ENCODE data around the gene BABAM1. TPM values are rescaled to one million over a fixed set of nuclear protein-coding genes. Genes with fewer than 3 reads are reported as not detected.

The BABAM1 gene
- total and polyA plus RNA-seq, 9 of the 15 experiments (the other 6 are each of a cell fraction or from before 2014, with no cell fraction given), result 14.7 to 160 (median 113) TPM

DNA sequence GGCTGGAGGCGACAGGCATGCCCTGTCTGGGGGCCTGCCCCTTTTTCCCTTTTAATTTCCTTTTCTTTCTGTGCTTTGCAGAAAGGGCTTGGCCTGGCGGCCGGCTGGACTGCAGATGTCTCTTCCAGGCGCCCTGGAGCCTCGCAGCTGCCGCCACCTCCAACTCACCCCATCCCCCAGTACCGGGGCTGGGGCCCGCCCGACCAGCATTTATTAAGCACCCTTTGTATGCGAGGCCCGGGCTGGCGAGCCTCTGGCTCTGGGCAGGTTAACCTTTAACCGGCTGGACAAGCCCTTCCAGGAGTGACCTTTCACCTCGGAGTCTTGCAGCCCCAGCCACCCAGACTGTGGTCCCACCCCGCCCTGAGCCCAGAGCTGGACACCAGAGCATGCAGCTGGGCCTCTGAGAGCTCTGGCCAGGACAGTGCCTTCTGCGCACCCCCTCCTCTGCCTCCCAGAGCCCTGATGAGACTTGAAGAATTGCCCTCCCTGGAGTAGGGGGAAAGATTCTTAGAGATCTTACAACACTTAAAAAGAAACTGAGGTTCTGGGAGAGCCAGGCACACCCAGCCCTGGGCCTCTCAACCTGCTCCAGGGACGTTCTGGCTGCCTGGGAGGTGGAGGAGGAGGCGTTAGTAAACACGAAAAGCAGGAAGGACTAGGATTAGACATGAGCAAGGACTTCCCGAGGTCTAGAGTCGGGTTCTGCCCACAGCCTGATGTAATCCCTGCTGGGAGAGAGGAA is 20.4 kb upstream of the BABAM1 start (continued):
- TF ChIP-seq, protein P1, sequence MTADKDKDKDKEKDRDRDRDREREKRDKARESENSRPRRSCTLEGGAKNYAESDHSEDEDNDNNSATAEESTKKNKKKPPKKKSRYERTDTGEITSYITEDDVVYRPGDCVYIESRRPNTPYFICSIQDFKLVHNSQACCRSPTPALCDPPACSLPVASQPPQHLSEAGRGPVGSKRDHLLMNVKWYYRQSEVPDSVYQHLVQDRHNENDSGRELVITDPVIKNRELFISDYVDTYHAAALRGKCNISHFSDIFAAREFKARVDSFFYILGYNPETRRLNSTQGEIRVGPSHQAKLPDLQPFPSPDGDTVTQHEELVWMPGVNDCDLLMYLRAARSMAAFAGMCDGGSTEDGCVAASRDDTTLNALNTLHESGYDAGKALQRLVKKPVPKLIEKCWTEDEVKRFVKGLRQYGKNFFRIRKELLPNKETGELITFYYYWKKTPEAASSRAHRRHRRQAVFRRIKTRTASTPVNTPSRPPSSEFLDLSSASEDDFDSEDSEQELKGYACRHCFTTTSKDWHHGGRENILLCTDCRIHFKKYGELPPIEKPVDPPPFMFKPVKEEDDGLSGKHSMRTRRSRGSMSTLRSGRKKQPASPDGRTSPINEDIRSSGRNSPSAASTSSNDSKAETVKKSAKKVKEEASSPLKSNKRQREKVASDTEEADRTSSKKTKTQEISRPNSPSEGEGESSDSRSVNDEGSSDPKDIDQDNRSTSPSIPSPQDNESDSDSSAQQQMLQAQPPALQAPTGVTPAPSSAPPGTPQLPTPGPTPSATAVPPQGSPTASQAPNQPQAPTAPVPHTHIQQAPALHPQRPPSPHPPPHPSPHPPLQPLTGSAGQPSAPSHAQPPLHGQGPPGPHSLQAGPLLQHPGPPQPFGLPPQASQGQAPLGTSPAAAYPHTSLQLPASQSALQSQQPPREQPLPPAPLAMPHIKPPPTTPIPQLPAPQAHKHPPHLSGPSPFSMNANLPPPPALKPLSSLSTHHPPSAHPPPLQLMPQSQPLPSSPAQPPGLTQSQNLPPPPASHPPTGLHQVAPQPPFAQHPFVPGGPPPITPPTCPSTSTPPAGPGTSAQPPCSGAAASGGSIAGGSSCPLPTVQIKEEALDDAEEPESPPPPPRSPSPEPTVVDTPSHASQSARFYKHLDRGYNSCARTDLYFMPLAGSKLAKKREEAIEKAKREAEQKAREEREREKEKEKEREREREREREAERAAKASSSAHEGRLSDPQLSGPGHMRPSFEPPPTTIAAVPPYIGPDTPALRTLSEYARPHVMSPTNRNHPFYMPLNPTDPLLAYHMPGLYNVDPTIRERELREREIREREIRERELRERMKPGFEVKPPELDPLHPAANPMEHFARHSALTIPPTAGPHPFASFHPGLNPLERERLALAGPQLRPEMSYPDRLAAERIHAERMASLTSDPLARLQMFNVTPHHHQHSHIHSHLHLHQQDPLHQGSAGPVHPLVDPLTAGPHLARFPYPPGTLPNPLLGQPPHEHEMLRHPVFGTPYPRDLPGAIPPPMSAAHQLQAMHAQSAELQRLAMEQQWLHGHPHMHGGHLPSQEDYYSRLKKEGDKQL (CRISPR knock-in tag; IDR thresholded peaks at IDR 0.05; ENCODE audit: borderline replicate concordance), result no peak
- TF ChIP-seq, protein P2, sequence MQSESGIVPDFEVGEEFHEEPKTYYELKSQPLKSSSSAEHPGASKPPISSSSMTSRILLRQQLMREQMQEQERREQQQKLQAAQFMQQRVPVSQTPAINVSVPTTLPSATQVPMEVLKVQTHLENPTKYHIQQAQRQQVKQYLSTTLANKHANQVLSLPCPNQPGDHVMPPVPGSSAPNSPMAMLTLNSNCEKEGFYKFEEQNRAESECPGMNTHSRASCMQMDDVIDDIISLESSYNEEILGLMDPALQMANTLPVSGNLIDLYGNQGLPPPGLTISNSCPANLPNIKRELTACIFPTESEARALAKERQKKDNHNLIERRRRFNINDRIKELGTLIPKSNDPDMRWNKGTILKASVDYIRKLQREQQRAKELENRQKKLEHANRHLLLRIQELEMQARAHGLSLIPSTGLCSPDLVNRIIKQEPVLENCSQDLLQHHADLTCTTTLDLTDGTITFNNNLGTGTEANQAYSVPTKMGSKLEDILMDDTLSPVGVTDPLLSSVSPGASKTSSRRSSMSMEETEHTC (IDR thresholded peaks at IDR 0.05), result no peak
- TF ChIP-seq, protein P3, sequence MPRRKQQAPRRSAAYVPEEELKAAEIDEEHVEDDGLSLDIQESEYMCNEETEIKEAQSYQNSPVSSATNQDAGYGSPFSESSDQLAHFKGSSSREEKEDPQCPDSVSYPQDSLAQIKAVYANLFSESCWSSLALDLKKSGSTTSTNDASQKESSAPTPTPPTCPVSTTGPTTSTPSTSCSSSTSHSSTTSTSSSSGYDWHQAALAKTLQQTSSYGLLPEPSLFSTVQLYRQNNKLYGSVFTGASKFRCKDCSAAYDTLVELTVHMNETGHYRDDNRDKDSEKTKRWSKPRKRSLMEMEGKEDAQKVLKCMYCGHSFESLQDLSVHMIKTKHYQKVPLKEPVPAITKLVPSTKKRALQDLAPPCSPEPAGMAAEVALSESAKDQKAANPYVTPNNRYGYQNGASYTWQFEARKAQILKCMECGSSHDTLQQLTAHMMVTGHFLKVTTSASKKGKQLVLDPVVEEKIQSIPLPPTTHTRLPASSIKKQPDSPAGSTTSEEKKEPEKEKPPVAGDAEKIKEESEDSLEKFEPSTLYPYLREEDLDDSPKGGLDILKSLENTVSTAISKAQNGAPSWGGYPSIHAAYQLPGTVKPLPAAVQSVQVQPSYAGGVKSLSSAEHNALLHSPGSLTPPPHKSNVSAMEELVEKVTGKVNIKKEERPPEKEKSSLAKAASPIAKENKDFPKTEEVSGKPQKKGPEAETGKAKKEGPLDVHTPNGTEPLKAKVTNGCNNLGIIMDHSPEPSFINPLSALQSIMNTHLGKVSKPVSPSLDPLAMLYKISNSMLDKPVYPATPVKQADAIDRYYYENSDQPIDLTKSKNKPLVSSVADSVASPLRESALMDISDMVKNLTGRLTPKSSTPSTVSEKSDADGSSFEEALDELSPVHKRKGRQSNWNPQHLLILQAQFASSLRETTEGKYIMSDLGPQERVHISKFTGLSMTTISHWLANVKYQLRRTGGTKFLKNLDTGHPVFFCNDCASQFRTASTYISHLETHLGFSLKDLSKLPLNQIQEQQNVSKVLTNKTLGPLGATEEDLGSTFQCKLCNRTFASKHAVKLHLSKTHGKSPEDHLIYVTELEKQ (CRISPR knock-in tag; IDR thresholded peaks at IDR 0.05), result no peak
- TF ChIP-seq NFIC (IDR thresholded peaks at IDR 0.05), result no peak
- no peak for TF ChIP-seq ZNF551 (CRISPR knock-in tag; IDR thresholded peaks at IDR 0.05)
- TF ChIP-seq ATF7 (IDR thresholded peaks at IDR 0.05), result no peak; the same call in 1 of the 2 replicates
- peak; percentile 34; the same call in 1 of the 2 replicates for TF ChIP-seq ZFX (CRISPR knock-in tag; IDR thresholded peaks at IDR 0.05)
- TF ChIP-seq, protein P4, sequence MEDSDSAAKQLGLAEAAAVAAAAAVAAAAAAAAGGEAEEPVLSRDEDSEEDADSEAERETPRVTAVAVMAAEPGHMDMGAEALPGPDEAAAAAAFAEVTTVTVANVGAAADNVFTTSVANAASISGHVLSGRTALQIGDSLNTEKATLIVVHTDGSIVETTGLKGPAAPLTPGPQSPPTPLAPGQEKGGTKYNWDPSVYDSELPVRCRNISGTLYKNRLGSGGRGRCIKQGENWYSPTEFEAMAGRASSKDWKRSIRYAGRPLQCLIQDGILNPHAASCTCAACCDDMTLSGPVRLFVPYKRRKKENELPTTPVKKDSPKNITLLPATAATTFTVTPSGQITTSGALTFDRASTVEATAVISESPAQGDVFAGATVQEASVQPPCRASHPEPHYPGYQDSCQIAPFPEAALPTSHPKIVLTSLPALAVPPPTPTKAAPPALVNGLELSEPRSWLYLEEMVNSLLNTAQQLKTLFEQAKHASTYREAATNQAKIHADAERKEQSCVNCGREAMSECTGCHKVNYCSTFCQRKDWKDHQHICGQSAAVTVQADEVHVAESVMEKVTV (CRISPR knock-in tag; IDR thresholded peaks at IDR 0.05), result no peak
- TF ChIP-seq IFI16 (CRISPR knock-in tag; IDR thresholded peaks at IDR 0.05), result no peak
- peak in 1 of 2 experiments; percentile 77; a peak in 2 of 4 replicates for TF ChIP-seq RCOR1 (IDR thresholded peaks at IDR 0.05; ENCODE audit: borderline replicate concordance in 1 of 2, low read depth in 2 of 2, low read length in 2 of 2)
- TF ChIP-seq BRD9 (IDR thresholded peaks at IDR 0.05; ENCODE audit: low read depth, partially characterized antibody), result no peak
- TF ChIP-seq HDAC1 (IDR thresholded peaks at IDR 0.05), result peak in 1 of 2 experiments; percentile 45; a peak in 2 of 4 replicates
- TF ChIP-seq HDAC2 (IDR thresholded peaks at IDR 0.05), result peak; percentile 86
- no peak for TF ChIP-seq TRIM24 (IDR thresholded peaks at IDR 0.05)
- peak; percentile 20 for TF ChIP-seq ZFP36 (IDR thresholded peaks at IDR 0.05; ENCODE audit: low read depth, low read length, partially characterized antibody)

Measured in K562 (cell line).